ENCODE measurements around the gene BCLAF3.

GRCh38 chrX:19964017-19964710 lies 26.7 kb downstream of the BCLAF3 start:
- TF ChIP-seq POLR2A (IDR thresholded peaks at IDR 0.05) (no peak), CTCF (IDR thresholded peaks at IDR 0.05) (no peak), POLR2AphosphoS5 (IDR thresholded peaks at IDR 0.05) (no peak), EP300 (IDR thresholded peaks at IDR 0.05) (no peak)

All from stomach (tissue), 4 donors.